ENCODE data around the gene CAMK1D.
"Not testable (repeated sequence)": the region's sequence is repeated elsewhere in the genome, so short reads cannot be mapped to it uniquely, and the experiment has no call there.

Gene CAMK1D

DNA sequence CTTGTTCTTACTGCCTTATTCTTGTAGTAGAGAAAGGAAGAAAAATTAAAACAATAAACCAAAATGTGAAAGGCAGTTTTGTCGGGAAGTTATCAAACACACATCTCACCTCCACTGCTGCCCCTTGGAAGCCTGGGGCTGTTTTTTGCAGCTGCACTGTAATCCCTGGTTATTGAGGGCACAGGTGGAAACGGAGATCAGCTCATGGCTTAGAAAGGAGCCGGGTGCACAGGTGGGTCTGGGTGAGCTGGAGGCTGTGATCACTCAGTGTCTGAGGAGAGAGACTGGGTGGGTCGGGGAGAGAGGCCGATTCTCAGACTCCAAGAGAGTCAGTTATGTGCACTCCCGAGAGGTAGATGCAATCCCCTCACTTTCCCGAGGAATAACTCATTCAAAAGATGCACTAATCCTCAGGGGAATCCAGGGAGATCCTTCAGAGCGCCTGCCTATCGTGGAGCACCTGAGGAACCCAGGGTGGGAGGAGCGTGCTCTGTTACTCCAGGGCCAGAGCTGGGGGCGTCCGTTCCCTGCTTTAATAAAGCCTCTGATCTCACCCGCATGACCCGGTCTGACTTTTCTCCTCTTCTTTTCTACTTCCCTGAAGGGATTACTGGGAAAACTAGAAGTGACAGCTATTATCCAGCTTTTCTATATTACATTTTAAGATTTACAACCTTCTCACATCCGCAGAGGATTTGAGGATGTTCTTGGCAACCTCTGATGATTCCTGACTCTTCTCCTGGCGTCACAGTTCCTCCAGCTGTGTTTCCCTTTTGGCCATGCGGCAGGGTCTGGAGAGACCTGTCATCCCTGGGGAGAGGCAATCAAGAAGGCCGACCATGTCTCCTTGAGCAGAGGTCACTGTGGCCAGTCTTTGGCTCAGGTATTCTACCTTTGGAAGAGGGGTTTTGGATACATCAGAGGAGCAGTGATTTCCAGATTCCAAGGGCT, 82.1 kb downstream of the CAMK1D start:
- DNase-seq, result no peak

DNA sequence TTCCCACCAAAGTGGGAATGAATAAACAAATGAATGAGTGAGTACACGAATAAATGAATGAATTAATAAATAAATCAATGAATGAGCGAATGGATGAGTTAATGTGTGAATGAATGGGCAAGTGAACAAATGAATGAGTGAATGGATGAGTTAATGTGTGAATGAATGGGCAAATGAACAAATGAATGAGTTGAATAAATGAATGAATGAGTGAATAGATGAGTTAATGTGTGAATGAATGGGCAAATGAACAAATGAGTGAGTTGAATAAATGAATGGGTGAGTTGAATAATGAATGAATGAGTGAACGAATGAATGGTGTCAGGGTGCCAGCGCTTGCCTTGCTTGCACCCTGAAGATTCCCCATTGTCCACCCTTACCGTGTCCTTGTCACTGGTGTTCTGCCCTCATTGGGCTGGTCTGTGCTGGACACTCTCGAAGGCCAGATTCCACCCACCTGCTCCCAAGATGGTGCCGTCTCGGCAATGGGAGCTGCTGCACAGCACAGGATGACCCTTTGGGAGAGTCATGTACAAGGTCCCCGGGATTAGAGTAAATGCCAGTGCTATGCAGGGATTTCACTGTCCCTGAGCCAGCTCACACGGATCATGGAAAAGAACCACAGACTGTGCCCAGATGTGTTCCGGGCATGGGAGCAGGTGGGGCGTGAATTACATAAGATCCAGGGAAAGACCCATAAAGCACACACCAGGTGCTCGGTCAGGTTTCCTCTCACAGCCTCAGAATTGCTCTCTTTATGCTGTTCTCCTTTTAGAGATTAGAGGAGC, 83.2 kb downstream of the CAMK1D start:
- DNase-seq, result no peak

DNA sequence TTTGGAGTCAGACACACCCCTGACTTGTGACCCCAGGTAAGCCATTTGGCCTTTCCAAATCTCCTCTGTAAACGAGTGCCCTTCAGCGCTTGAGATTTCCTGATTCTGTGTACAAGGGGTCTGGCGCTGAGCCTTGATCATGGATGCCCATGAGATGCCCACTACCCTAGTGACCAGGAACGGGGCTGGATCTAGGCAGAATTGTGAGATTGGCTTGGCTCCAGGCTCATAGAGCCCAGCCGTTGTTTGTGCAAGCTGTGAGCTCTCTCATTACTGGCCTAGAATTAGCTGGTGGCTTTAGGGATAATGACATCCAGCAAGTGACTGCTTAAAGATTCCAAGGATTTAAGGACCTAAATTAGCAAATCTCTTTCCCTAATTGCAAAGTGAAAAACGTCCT, 84.9 kb downstream of the CAMK1D start:
- DNase-seq, result no peak

GRCh38 chr10:12434677-12435076, 85.3 kb downstream of the CAMK1D start:
- DNase-seq, result not testable (repeated sequence)

DNA sequence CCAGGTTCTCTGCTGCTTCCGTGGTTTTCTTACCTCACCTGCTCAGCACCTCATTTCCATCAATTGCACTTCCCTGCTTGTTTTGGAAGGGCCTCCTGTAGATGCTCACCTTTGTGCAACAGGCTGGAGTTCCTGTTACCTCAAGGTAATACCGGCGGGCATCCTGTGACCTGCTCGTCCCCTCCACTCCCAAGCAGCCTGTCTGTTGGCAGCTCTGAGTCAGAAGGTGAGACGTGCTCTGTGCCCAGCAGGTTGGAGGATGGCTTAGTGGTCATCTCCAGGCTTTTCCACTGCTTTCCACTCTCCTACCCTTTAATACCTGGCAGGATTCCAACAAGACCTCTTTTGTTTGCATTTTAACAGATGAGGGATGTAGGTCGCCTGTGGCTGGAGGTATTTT, 86.0 kb downstream of the CAMK1D start:
- no peak for DNase-seq

DNA sequence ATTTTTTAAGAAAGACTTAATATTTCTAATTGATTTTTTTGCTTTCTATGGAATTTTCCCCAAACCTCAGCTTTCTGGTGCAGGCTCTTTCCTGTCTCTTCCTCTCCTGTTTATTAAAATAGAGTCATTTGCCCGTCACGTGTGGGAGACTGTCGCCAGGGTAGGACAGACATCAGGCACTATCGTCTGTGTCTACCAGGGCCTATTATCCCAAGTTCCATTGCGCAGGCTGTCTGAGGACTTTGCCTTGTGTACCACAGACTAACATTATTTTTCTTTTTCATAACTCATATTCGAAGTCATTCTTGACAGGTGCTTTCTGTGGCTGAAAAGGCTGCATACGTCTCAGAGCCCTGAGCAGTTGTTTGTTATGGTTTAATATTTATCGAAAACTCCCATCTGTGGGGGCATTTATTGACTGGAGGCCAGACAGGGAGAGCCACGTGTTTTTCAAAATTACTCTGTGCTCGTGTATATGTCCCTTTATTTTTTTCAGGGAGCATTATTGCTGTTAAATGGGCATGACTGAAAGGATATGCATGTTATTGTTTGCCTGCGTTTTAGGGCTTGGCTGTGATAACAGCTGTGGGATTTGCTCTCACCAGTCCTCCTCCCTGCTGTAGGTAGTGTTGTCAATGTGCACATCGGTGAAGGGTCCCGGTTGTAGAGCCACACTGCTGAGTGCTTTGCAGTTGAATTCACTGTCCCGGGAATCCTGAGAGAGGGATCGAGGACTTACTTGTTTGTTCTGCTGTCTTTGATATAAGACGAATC, 89.8 kb downstream of the CAMK1D start:
- no peak for DNase-seq

GRCh38 chr10:12439767-12440166, 90.4 kb downstream of the CAMK1D start:
- not testable (repeated sequence) for DNase-seq

DNA sequence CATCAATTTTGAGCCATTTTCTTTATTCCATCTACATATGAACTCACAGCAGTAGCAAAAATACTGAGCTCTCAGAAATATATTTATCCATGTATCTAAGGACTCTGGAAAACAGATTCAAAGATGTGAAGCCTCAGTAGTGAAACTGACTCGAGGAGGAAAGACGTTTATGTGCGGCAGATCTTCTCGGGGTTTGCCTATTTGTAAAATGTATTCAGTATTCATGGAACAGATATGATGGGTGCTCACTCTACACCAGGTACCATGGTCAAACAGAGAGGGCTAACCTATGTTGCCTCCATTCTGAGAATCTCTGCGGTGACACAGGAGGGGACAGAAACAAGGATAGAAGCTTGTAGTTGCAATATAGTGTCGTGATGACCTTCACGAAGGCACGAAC, 93.7 kb downstream of the CAMK1D start:
- no peak for DNase-seq

DNA sequence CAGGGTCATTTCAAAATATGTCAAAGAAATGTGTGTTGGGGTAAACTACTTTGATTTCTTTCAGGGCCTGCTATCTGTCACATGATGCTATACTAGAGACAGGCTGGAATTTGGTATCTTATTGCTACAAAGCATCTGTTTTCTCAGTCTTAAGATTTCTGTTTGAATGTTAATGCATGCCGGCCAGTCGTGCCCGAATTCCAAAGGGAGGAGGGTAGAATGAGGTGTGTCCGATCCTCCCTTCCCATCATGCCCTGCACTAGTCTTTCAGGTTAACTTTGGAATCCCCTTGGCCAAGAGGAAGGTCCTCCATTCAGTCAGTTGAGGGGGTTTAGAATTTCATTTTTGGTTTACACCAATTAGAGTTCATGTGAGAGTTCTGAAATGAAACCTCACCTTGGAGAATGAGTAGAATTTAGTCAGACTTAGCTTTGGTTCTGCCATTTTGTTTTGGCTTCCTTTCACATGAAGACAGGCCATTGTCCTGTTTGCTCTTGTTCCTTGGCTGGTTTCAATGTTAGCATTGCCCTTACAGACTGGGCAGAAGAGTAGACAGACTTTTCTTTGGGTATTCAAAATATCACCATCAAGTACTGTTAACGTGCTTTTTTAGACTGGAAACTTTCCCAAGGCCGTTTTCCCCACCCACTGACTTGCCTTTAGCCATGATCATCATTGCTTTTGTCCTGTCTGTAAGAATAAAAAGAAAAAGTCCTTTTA, 95.8 kb downstream of the CAMK1D start:
- no peak for DNase-seq

GRCh38 chr10:12445701-12446334, 96.5 kb downstream of the CAMK1D start:
- DNase-seq, result no peak

- DNase-seq, result no peak
These were observed 99.0 kb downstream of the CAMK1D start for GRCh38 chr10:12448340-12448728.

DNA sequence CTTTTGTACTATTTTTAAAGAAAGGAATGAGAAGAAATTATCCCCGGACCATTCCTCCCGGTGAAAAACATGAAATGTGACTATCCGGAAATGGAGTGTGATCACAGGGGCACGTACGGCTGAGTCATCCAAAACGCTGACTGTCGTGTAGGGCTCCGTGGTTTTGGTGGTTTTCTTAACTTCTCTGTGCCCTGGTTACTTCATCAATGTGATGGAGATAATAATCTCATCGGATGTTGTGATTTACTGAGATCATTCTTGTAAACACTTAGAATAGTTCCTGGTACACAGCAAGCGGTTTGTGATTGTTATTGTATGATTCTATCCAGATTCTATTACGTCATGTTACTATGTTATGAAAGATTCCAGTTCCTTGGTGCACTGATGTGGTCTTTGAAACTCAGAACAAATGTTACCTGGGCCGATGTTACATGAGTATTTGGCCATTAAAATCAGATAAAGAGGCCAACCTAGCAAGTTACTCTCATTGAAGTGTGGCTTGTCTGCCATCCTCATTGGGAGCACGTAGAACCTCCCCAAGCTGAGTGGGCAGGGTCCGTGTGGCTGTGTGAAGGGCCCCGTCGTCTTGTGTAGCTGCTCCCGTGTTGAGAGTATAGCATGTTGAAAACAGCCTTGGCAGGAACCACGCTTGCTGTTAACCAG, 99.5 kb downstream of the CAMK1D start:
- peak; percentile 77 for DNase-seq

GRCh38 chr10:12455318-12455717, 106.0 kb downstream of the CAMK1D start:
- no peak for DNase-seq

DNA sequence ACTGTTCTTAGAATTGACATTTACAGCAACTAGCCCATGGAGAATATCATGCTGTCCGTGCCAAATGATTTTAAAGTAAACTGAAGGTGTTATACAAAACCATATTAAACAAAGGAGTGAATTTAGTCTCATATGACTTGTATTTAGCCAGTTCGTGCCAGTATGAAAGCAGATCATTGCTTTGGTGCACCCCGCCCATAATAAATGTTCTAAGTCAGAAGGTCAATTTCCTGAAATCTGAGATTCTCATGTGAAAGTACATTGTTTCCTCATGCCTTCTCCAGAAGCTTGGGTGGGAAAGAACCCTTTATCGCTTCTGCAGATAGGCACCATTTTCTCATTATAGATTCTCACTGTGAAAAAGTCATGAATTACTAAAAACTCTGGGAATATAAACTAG, 106.4 kb downstream of the CAMK1D start:
- DNase-seq, result no peak

DNA sequence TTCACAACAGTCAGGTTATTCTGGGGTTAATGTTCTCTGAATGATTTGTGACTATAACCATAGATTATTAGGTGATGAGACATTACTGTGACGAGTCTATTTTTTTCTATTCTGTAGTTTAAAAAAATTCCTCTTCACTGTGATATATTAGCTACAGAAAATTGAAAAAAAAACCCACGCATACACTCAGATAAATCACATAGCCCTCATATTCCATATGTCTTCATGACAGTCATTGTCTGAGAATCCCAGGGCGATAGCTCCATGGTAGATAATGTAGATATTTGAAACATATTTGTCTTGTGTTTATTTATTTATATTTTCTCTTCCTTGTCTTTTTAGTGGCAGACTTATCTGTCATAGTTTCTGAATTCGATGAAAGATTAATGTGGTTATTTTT, 110.0 kb downstream of the CAMK1D start:
- no peak for DNase-seq

GRCh38 chr10:12459762-12460161, 110.4 kb downstream of the CAMK1D start:
- no peak for DNase-seq

GRCh38 chr10:12463459-12463838, 114.1 kb downstream of the CAMK1D start:
- DNase-seq, result no peak

- peak; percentile 27 for DNase-seq
These were observed 116.2 kb downstream of the CAMK1D start for GRCh38 chr10:12465385-12466136.

- DNase-seq, result no peak
These were observed 117.5 kb downstream of the CAMK1D start for GRCh38 chr10:12466704-12467305.

GRCh38 chr10:12469345-12469744, 120.0 kb downstream of the CAMK1D start:
- no peak for DNase-seq
